IPS-NIHi7 (cell line): ENCODE data around the gene RFC4.

ENCODE experiments used
- DNase-seq: peaks from one replicate; pipeline ENCODE4 v3.0.0; 2012; ENCODE audit warnings: mixed read lengths; ENCODE audit errors: extremely low spot score

Gene RFC4

DNA sequence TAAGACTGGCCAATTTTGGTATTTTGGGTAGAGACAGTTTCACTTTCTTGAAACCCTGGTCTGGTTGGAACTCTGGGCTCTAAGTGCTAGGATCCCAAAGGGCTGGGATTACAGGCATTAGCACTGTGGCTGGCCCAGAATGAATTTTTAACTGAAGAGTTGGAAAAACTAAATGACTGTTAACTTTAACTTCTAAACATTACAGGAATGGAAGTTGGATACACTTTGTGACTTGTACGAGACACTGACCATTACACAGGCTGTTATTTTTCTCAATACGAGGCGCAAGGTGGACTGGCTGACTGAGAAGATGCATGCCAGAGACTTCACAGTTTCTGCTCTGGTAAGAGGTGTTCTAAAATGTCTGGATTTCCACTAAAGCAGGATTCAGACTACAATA lies 19.4 kb downstream of the RFC4 start:
- no peak for DNase-seq

DNA sequence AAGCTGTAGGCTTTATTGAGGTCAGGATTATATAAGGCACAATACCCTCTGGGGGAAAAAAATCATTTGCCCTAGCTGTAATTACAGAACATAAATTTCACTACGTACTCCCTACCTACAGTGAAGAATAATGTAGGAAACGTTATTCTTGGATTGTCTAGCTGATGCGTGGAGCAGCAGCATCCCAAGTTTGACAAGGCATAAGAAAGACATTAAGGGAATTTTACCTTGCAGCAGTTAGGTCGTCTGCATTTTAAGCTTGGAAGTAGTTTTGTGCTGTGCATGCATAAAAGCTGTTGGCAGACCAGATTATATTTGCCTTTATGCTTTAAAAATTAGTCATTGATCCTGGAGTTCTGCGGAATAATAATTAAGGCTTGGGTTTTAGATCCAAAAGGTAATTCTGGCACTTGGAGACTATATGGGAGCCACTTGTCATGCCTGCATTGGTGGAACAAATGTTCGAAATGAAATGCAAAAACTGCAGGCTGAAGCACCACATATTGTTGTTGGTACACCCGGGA lies 20.7 kb downstream of the RFC4 start:
- DNase-seq: no peak

DNA sequence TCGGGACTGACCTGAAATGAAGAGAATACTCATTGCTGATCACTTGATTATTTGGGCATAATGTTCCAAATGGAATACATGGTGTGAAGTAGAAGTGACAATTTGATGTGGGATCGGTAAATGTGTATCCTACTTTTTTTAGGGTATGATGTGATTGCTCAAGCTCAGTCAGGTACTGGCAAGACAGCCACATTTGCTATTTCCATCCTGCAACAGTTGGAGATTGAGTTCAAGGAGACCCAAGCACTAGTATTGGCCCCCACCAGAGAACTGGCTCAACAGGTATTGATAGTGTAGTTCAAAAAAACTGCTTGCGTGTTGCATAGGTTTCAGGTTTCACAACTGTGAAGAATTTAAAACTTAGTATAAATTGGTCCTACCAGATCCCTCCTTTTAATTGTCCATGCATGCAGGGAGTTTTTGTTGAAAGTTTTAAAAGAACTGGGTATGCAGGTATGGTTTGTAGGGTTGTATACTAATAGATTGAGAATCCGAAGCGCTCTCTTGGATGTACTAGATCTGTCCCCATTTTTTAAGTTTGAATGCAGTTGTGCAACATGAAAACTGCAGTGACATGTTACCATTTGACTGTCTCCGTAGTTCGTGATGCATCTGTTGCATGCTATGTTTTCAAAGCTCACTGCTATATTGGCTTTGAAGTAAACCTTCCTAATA lies 21.3 kb downstream of the RFC4 start:
- no peak for DNase-seq

DNA sequence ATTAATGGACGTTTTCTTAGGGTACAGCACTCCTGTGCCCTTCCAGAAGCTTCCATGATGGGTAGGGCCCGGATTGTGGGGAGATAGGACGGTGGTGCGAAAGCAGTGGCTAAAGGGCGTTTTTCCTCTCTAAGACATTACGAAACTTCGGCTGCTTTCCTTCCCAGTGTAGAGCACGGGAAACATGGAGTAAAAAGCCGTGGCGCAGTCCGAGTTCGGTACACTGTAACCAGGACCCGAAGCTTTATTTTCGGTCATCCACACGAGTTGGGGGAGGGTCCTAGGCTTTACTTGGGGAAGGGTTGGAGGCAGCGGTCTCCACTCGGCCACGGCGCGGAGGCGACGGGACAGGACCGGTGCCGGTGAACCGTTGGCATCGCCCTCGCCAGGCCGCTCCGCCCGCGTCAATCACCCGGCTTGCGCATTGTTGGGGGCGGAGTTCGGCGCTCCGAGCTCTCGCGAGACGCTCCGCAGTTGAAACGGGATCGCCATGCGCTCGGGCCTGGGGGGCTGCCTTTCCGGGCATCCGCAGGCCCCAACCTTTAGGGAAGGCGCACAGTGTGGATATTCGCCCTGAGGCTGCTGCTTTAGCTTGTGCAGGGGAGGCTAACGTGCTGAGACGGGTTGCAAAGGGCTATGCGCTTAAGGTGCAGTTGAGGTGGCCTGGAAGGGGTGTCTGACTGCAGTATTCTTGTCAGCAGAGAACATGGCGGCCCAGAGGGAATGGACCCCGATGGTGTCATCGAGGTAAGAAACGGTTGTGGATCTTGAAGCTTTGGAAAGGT lies 22.4 kb downstream of the RFC4 start:
- DNase-seq: peak; percentile 68

DNA sequence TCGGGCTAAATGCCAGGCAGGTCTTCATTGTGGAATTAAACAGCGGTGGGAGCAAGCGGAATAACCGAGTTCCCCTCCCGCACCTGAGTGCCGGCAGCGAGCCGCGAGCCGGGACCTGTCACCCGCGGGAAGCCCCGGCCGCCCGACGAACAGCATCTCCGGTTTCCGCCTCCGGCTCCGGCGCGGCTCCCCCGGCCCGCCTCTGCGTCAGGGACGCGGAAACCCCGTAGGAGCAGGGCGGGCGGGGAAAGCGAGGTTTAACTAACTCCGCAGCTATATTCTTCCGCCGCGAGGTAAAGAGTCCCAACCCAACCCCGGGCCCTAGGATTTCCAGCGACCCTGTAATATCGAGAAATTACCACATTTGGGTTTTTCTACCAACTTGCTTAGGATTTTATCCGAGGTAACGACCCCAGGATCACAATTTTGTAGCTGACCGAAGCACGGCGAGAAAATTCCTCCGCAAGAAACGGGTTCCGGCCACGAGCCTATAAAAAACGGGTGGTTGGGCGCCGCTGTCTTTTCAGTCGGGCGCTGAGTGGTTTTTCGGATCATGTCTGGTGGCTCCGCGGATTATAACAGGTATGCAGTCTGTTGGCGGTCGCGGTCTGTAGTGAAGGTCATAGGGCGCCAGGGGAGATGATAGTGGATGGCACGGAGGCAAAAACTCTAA lies 23.1 kb downstream of the RFC4 start, which contains the start of gene EIF4A2:
TSS of gene EIF4A2 (plus strand) at position 520 of the 673 bp plus-strand sequence. CDS start at position 554, 34 bp downstream.
- DNase-seq: peak; percentile 95

DNA sequence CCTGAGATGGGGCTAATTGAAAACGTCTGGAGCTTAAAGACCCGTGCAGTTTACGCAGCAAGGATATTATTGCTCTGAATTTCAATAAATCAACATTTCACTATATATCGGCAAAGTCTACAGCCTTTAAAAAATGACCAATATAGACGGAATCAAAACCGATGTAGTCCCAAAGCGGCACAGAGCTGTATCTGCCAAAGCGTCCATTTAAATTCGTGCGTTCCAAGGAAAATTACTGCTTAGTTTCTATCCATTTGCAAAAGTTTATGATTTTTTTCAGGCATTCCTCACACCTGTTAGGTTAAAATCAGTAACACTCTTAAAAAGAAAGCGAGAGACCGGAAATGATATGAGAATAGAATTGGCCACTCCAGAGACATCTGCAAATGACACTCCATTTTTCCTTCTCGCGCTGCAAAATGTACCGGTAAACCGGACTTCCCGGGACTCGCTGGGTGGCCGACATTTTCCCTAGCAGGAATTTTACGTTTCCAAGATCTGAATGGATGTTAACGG lies 23.7 kb downstream of the RFC4 start:
- DNase-seq: no peak

DNA sequence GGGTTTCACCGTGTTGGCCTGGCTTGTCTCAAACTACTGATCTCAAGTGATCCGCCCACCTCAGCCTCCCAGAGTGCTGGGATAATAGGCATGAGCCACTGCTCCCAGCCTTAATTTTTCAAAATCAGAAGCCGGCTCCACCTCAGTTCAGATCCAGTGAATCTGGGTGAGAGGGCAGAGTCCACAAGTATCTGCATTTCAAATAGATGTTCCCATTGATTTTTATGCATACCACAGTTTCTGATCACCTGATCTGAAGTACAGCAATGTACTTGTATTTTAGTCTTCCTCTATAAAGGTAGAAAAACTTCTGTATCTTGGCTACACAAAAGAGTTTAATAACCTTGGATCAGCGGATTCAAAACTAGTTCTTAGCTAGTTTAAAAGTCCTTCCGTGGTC lies 27.1 kb downstream of the RFC4 start:
- no peak for DNase-seq

DNA sequence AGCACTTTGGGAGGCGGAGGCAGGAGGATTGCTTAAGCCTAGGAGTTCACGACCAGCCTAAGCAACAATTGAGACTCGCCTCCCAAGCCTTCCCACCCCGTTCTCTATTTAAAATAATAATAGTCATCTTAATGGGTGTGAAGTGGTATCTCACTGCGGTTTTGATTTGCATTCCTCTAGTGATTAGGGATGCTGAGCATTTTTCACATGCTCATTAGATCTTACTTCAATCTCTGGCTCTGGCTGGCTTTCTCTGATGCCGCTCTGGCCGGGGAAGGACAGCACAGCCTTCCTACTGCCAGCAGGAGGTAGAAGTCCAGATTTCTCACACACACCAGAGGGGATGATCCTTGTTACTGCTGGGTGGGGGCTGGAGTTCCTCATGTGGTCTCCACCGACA lies 30.3 kb downstream of the RFC4 start:
- peak; percentile 69 for DNase-seq

DNA sequence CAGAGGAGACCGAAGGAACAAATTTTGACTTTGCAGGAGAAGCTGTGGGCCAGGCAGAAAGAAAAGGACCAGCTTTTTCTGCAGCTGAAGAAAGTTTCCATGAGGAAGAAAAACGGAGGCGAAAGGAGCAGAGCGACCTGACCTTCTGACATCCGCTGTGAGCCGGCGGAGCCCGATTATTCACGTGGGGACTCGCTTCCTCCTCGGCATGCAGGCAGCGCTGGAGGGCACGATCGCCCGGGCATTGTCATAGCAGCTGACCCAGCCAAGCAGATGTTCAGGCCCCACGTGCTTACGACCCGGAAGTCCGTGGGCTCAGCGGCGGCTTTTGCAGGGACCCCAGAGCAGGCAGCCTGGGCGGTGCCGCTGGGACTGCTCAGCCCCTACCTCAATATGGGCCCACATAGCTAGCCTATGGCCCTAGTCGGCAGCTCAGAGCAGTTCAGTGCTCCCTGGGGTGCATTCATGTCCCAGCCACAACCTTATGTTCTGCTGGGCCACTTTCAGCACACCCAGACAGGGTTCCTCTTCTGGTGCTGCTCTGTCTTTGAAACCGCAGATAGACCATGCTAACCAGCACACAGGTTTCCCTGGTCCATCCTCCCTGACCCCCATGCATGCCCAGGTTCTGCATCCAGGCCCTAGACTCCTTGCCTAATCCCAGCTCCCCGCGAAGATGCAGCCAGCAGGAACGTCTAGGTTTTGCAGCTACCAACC lies 33.4 kb downstream of the RFC4 start:
- peak; percentile 24 for DNase-seq

DNA sequence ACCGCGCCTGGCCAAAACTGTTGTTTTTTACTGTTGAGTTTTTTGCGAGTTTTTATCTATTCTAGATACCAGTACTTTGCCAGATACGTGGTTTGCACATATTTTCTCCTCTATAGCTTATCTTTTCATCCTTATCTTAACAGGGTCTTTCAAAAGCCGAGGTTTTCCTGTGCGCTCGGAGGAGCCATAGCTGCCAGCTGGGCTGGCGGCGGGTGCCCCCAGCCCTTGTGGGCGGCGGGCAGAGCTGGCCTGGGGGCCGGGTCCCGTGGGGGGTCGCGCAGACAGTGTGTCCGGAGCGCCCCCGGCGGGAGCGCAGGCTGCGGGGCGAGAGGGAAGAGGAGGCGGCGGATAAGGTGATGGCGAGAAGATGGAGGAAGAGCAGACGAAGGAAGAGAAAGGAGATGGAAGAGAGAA lies 34.0 kb downstream of the RFC4 start:
- DNase-seq: peak; percentile 21

DNA sequence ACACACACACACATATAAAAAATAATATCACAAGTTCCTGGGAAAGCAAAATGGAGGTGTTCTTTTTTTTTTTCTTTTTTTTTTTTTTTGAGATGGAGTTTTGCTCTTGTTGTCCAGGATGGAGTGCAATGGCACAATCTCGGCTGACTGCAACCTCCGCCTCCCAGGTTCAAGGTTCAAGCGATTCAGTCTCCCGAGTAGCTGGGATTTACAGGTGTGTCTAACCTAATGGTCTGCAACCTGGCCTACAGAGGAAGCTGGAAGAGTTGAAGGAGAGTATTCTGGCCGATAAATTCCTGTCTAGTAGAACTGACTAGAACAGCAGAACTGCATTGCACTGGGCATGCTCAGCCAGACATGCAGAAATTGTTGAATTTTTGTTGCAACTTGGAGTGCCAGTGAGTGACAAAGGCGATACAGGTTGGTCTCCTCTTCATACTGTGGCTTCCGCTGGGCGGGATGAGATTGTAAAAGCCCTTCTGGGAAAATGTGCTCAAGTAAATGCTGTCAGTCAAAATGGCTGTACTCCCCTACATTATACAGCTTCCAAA lies 45.3 kb downstream of the RFC4 start:
- no peak for DNase-seq

DNA sequence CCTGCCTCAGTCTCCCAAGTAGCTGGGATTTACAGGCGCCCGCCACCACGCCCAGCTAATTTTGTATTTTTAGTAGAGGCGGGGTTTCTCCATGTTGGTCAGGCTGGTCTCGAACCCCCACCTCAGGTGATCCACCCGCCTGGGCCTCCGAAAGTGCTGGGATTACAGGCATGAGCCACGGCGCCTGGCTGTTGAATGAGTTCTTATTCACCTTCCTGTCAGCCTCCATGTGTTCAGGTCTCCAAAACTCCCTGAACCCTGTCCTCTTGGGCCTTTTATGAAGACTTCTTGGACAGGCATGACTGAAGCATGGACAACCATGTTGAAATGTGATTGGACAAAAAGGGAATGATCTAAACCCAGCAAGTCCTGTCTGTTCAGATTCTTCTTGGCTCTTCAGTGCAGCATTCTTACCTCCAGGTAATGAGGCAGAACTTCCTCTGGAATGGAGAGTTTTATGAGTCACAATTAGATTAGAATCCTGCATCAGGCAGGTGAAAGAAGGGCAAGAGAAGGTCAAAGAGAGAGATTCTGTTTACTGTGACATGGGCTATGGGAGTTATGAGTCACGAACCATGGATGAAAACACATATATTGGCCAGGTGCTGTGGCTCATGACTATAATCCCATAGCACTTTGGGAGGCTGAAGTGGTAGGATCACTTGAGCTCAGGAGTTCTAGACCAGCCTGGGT lies 46.0 kb downstream of the RFC4 start:
- no peak for DNase-seq

DNA sequence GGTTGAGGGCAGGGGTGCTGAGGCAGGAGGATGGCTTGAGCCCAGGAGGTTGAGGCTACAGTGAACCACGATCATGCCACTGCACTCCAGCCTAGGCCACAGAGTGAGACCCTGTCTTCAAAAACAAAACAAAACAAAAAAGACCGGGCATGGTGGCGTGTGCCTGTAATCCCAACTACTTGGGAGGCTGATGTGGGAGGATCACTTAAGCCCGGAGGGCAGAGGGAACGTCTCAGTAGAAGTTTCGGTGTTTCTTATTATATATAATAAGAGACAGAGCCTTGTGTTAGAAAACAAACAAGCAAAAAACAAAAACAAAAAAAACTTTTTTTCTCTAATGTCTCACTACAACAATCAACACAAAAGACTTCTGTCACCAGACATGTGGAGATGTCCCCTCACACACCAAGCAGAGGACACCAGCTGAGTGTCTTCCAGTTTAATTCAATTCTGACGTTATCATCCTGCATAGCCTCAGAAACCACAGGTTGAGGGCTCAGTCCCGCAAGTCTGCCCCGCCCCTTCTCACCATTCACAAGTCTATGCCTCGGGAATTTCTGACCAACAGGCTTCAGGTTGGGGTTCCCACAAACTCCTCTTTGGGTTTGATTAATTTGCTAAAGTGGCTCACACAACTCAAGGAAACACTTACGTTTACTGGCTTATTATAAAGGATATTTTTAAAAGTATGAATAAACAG lies 46.9 kb downstream of the RFC4 start:
- no peak for DNase-seq

DNA sequence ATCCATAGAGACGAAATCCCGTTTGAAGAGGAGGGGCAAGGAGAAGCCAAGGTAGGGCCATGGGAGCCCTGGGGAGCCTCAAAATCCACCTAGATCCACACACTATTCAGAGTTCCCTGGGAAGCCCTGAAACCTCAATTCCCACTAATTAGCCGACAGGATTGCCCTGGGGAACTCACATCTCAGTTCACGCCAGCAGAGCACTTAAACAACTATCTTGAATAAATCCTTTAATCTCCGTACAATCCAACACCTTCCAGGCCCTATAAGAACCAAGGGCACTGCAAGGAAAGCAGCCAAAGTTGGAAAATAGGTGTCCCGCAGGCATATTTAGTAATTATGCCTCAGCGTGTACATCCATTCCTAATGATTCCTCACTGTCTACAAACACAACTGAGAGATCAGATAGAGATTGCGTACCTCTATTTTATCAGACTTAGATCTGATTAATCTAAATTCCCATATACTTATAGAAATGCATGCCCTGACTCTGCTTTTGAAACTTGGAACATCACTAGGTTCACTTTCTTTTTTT lies 48.5 kb downstream of the RFC4 start:
- no peak for DNase-seq

DNA sequence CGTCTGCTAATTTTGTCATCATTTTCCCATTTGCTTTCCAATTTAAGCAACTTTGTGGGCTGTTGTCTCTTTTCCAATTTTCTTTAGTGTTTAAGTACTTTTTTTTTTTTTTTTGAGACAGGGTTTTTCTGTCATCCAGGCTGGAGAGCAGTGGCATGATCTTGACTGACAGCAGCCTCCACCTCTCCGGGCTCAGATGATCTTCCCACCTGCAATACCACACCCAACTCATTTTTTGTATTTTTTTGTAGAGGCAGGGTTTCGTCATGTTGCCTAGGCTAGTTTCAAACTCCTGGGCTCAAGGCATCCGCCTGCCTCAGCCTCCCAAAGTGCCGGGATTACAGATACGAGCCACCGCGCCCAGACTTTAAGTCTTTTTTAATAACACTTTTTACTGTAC lies 49.1 kb downstream of the RFC4 start:
- DNase-seq: no peak

DNA sequence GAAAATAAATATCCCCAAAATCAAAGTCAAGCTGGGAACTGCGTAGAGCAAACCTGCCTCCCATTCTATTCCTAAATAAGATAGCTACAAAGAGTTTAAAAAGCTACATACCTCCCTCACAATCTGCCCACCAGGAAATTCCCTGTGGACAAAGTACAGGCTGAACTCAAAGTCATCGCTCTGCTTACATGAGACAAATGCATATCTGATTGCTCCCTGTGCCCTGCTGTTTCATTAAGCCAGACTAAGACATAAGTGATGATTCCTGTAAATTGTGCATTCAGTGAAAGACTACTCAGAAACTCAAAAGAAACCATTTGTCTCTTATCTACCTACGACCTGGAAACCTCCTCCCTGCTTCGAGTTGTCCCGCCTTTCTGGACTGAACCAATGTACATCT lies 51.4 kb downstream of the RFC4 start:
- DNase-seq: no peak

DNA sequence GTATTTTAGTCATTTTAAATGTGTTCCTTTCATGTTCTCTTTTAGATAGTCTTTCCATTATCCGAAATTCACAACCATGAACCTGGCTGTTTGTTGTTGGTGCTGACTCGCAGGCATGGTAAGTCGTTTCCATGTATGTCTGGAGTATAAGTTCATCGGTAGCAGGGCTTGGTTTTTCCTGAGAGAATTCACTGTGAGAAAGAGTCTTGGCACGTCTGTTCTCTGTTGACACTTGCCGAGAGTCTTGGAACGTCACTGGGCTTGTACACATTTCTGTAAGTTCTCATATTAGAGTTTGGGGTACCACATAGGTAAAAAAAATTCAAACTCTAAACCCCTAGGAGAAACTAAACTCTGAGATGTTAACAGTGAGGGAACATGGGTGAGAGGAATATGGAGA lies 52.3 kb downstream of the RFC4 start:
- DNase-seq: no peak

DNA sequence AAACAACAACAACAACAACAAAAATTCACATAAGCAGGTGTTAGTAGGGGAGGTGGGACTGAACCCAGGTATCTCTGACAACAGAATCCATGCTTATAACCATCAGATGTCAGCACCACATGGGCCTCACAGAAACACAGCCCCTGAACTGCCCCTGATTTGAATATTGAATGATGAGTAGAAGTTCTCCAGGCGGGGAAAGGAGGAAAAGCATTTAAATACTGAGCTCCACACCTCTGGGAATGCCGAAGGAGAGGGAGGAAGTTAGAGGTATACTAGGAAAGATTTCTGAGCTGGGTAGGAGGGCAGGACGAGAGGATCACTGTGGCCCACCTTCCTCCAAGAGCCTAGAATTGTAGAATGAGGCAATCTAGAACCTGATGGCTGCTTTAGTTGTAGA lies 54.8 kb downstream of the RFC4 start:
- DNase-seq: peak; percentile 11

DNA sequence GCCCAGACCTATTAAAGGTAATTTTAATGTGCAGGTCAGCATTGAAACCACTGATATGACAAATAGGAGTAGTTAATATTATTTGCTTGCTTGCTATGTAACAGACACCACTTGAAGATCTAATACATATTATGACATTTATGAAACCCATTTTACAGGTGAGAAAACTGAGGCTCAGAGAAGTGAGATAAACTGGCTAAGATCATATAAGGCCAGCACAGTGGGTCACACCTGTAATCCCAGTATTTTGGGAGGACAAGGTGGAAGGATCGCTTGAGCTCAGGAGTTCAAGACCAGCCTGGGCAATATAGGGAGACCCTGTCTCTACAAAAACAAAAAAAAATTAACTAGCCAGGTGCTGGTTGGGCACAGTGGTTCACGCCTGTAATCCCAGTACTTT lies 56.0 kb downstream of the RFC4 start:
- DNase-seq: no peak

DNA sequence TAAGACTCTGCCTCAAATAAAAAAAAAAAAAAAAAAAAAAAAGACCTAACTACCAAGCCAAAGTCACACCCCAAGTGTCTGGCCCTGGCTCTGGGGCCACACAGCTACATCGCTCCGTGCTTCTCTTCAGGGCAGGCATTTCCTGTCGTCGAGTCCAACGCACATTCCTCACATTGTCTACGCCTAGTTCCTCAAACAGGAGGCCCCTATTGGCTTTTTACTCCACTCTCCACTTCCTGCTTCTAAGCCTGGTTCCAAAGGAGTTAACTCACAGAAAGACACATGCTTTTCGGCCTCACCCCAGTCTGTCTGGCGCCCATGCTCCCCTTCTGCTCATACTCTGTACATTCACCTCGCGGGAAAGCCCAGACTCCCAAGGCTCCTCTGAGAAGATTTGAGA lies 60.3 kb downstream of the RFC4 start:
- DNase-seq: peak; percentile 69
